ENCODE data around the gene MAGEE1.

The MAGEE1 gene

GRCh38 chrX:76427560-76428242 lies at the start of gene MAGEE1:
MAGEE1 (plus strand) TSS chrX:76427710; CDS start chrX:76427931, 221 bp downstream.
- Histone ChIP-seq H3K36me3 (ENCODE audit: control insufficient read depth in 2 of 2, insufficient read depth in 2 of 2, low read length in 2 of 2) (no peaks in the 10 kb centered on the region), H3K27me3 (ENCODE audit: control insufficient read depth in 1 of 2, insufficient read depth in 2 of 2, low read length in 2 of 2) (peaks cover 0 to 3% of the 10 kb centered on the region in 2 donors), H3K27ac (ENCODE audit: low read length) (no peak within 1 kb of the TSS), H3K9me3 (ENCODE audit: control insufficient read depth in 2 of 2, low read length in 2 of 2) (no peaks in the 10 kb centered on the region), H3K4me1 (ENCODE audit: control insufficient read depth, insufficient read depth, low read length) (peaks cover 4% of the 10 kb centered on the region), H3K4me3 (ENCODE audit: low read length in 2 of 2) (peak within 1 kb of the TSS; percentile 77 to 81), H3K9ac (ENCODE audit: low read length in 2 of 2) (peak within 1 kb of the TSS; percentile 51 to 58)

GRCh38 chrX:76398970-76399369 lies 28.5 kb upstream of the MAGEE1 start:
- H3K27me3 ChIP-seq (ENCODE audit: control insufficient read depth in 1 of 2, insufficient read depth in 2 of 2, low read length in 2 of 2): peaks cover 0 to 8% of the 10 kb centered on the region in 2 donors
- H3K4me3 ChIP-seq (ENCODE audit: low read length in 2 of 2): no peak overlapping the region
- H3K9me3 ChIP-seq (ENCODE audit: control insufficient read depth in 2 of 2, low read length in 2 of 2): no peaks in the 10 kb centered on the region
- H3K9ac ChIP-seq (ENCODE audit: low read length in 2 of 2): no peak overlapping the region
- no peaks in the 10 kb centered on the region for H3K36me3 ChIP-seq (ENCODE audit: control insufficient read depth in 2 of 2, insufficient read depth in 2 of 2, low read length in 2 of 2)
- H3K4me1 ChIP-seq (ENCODE audit: control insufficient read depth, insufficient read depth, low read length): no peaks in the 10 kb centered on the region
- H3K27ac ChIP-seq (ENCODE audit: low read length): no peak overlapping the region

GRCh38 chrX:76407795-76408194 lies 19.7 kb upstream of the MAGEE1 start:
- no peaks in the 10 kb centered on the region for H3K36me3 ChIP-seq (ENCODE audit: control insufficient read depth in 2 of 2, insufficient read depth in 2 of 2, low read length in 2 of 2)
- no peaks in the 10 kb centered on the region for H3K9me3 ChIP-seq (ENCODE audit: control insufficient read depth in 2 of 2, low read length in 2 of 2)
- no peak overlapping the region for H3K9ac ChIP-seq (ENCODE audit: low read length in 2 of 2)
- no peak overlapping the region for H3K27ac ChIP-seq (ENCODE audit: low read length)
- no peaks in the 10 kb centered on the region for H3K4me1 ChIP-seq (ENCODE audit: control insufficient read depth, insufficient read depth, low read length)
- H3K4me3 ChIP-seq (ENCODE audit: low read length in 2 of 2): no peak overlapping the region
- H3K27me3 ChIP-seq (ENCODE audit: control insufficient read depth in 1 of 2, insufficient read depth in 2 of 2, low read length in 2 of 2): peaks cover 0 to 3% of the 10 kb centered on the region in 2 donors

GRCh38 chrX:76420237-76420636 lies 7.3 kb upstream of the MAGEE1 start:
- Histone ChIP-seq H3K9ac (ENCODE audit: low read length in 2 of 2) (no peak overlapping the region), H3K36me3 (ENCODE audit: control insufficient read depth in 2 of 2, insufficient read depth in 2 of 2, low read length in 2 of 2) (no peaks in the 10 kb centered on the region), H3K27ac (ENCODE audit: low read length) (no peak overlapping the region)

GRCh38 chrX:76428243-76429130 lies 977 bp downstream of the MAGEE1 start:
- H3K9me3 ChIP-seq (ENCODE audit: control insufficient read depth in 2 of 2, low read length in 2 of 2): no peaks in the 10 kb centered on the region
- H3K36me3 ChIP-seq (ENCODE audit: control insufficient read depth in 2 of 2, insufficient read depth in 2 of 2, low read length in 2 of 2): no peaks in the 10 kb centered on the region
- peak overlapping the region; percentile 51 to 58 for H3K9ac ChIP-seq (ENCODE audit: low read length in 2 of 2)
- H3K27me3 ChIP-seq (ENCODE audit: control insufficient read depth in 1 of 2, insufficient read depth in 2 of 2, low read length in 2 of 2): peaks cover 0 to 3% of the 10 kb centered on the region in 2 donors
- H3K27ac ChIP-seq (ENCODE audit: low read length): no peak overlapping the region
- H3K4me3 ChIP-seq (ENCODE audit: low read length in 2 of 2): peak overlapping the region; percentile 77 to 81
- peaks cover 4% of the 10 kb centered on the region for H3K4me1 ChIP-seq (ENCODE audit: control insufficient read depth, insufficient read depth, low read length)

More at GRCh38 chrX:76420237-76420636, 7.3 kb upstream of the MAGEE1 start:
- H3K27me3 ChIP-seq (ENCODE audit: control insufficient read depth in 1 of 2, insufficient read depth in 2 of 2, low read length in 2 of 2): no peaks in the 10 kb centered on the region
- H3K9me3 ChIP-seq (ENCODE audit: control insufficient read depth in 2 of 2, low read length in 2 of 2): no peaks in the 10 kb centered on the region
- H3K4me3 ChIP-seq (ENCODE audit: low read length in 2 of 2): no peak overlapping the region
- no peaks in the 10 kb centered on the region for H3K4me1 ChIP-seq (ENCODE audit: control insufficient read depth, insufficient read depth, low read length)

- no peaks in the 10 kb centered on the region for H3K9me3 ChIP-seq (ENCODE audit: control insufficient read depth in 2 of 2, low read length in 2 of 2)
- no peaks in the 10 kb centered on the region for H3K36me3 ChIP-seq (ENCODE audit: control insufficient read depth in 2 of 2, insufficient read depth in 2 of 2, low read length in 2 of 2)
- no peak overlapping the region for H3K27ac ChIP-seq (ENCODE audit: low read length)
- no peak overlapping the region for H3K9ac ChIP-seq (ENCODE audit: low read length in 2 of 2)
- peaks cover 4% of the 10 kb centered on the region for H3K4me1 ChIP-seq (ENCODE audit: control insufficient read depth, insufficient read depth, low read length)
- H3K27me3 ChIP-seq (ENCODE audit: control insufficient read depth in 1 of 2, insufficient read depth in 2 of 2, low read length in 2 of 2): peaks cover 0 to 3% of the 10 kb centered on the region in 2 donors
- H3K4me3 ChIP-seq (ENCODE audit: low read length in 2 of 2): no peak overlapping the region
Observed at GRCh38 chrX:76433219-76433618, 5.7 kb downstream of the MAGEE1 start.

GRCh38 chrX:76434103-76434741 lies 6.7 kb downstream of the MAGEE1 start:
- peaks cover 0 to 3% of the 10 kb centered on the region in 2 donors for H3K27me3 ChIP-seq (ENCODE audit: control insufficient read depth in 1 of 2, insufficient read depth in 2 of 2, low read length in 2 of 2)
- no peak overlapping the region for H3K27ac ChIP-seq (ENCODE audit: low read length)
- H3K4me3 ChIP-seq (ENCODE audit: low read length in 2 of 2): no peak overlapping the region

GRCh38 chrX:76439188-76439587 lies 11.7 kb downstream of the MAGEE1 start:
- no peaks in the 10 kb centered on the region for H3K36me3 ChIP-seq (ENCODE audit: control insufficient read depth in 2 of 2, insufficient read depth in 2 of 2, low read length in 2 of 2)
- H3K27ac ChIP-seq (ENCODE audit: low read length): no peak overlapping the region
- no peaks in the 10 kb centered on the region for H3K9me3 ChIP-seq (ENCODE audit: control insufficient read depth in 2 of 2, low read length in 2 of 2)
- H3K4me1 ChIP-seq (ENCODE audit: control insufficient read depth, insufficient read depth, low read length): no peaks in the 10 kb centered on the region
- H3K4me3 ChIP-seq (ENCODE audit: low read length in 2 of 2): no peak overlapping the region
- H3K9ac ChIP-seq (ENCODE audit: low read length in 2 of 2): no peak overlapping the region
- no peaks in the 10 kb centered on the region for H3K27me3 ChIP-seq (ENCODE audit: control insufficient read depth in 1 of 2, insufficient read depth in 2 of 2, low read length in 2 of 2)

More at GRCh38 chrX:76434103-76434741, 6.7 kb downstream of the MAGEE1 start:
- no peaks in the 10 kb centered on the region for H3K4me1 ChIP-seq (ENCODE audit: control insufficient read depth, insufficient read depth, low read length)
- no peak overlapping the region for H3K9ac ChIP-seq (ENCODE audit: low read length in 2 of 2)
- no peaks in the 10 kb centered on the region for H3K9me3 ChIP-seq (ENCODE audit: control insufficient read depth in 2 of 2, low read length in 2 of 2)
- no peaks in the 10 kb centered on the region for H3K36me3 ChIP-seq (ENCODE audit: control insufficient read depth in 2 of 2, insufficient read depth in 2 of 2, low read length in 2 of 2)

- Histone ChIP-seq H3K4me3 (ENCODE audit: low read length in 2 of 2) (no peak overlapping the region), H3K9ac (ENCODE audit: low read length in 2 of 2) (no peak overlapping the region), H3K4me1 (ENCODE audit: control insufficient read depth, insufficient read depth, low read length) (no peaks in the 10 kb centered on the region), H3K36me3 (ENCODE audit: control insufficient read depth in 2 of 2, insufficient read depth in 2 of 2, low read length in 2 of 2) (no peaks in the 10 kb centered on the region), H3K9me3 (ENCODE audit: control insufficient read depth in 2 of 2, low read length in 2 of 2) (no peaks in the 10 kb centered on the region), H3K27ac (ENCODE audit: low read length) (no peak overlapping the region), H3K27me3 (ENCODE audit: control insufficient read depth in 1 of 2, insufficient read depth in 2 of 2, low read length in 2 of 2) (peaks cover 0 to 4% of the 10 kb centered on the region in 2 donors)
Observed at GRCh38 chrX:76453737-76454406, 26.4 kb downstream of the MAGEE1 start.

GRCh38 chrX:76454456-76454927 lies 27.0 kb downstream of the MAGEE1 start:
- H3K9ac ChIP-seq (ENCODE audit: low read length in 2 of 2): no peak overlapping the region
- H3K4me1 ChIP-seq (ENCODE audit: control insufficient read depth, insufficient read depth, low read length): no peaks in the 10 kb centered on the region
- no peaks in the 10 kb centered on the region for H3K36me3 ChIP-seq (ENCODE audit: control insufficient read depth in 2 of 2, insufficient read depth in 2 of 2, low read length in 2 of 2)
- no peak overlapping the region for H3K4me3 ChIP-seq (ENCODE audit: low read length in 2 of 2)
- no peaks in the 10 kb centered on the region for H3K9me3 ChIP-seq (ENCODE audit: control insufficient read depth in 2 of 2, low read length in 2 of 2)
- H3K27ac ChIP-seq (ENCODE audit: low read length): no peak overlapping the region
- H3K27me3 ChIP-seq (ENCODE audit: control insufficient read depth in 1 of 2, insufficient read depth in 2 of 2, low read length in 2 of 2): peaks cover 0 to 4% of the 10 kb centered on the region in 2 donors
